ENCODE results near the gene TMEM240. TPM values are rescaled to one million over a fixed set of nuclear protein-coding genes. Genes with fewer than 3 reads are reported as not detected.
A peak's percentile ranks its signal among the peaks of the same experiment; 100 is the strongest.

The TMEM240 gene
- total and polyA plus RNA-seq, 2 of the 8 experiments (the other 6 are each of a cell fraction or from before 2014, with no cell fraction given), result 3.6 to 5.7 TPM

GRCh38 chr1:1537626-1538250 is 2.7 kb downstream of the TMEM240 start:
- Histone ChIP-seq H3K79me1 (ENCODE audit: low read depth, low read length) (peaks cover 7% of the 10 kb centered on the region), H2BK5ac (ENCODE audit: low read depth, low read length) (peak overlapping the region; percentile 58), H2AK5ac (ENCODE audit: low read depth, low read length) (no peak overlapping the region), H3K4me2 (ENCODE audit: insufficient read depth in 1 of 2, low read depth in 2 of 2, low read length in 2 of 2) (no peak overlapping the region; a peak in 1 of 4 replicates), H3K9ac (replicated peaks in 1 of 4; ENCODE audit: extremely low read depth in 1 of 4, low read depth in 3 of 4, low read length in 3 of 4) (no peak overlapping the region), H3K4ac (replicated peaks; ENCODE audit: insufficient read length, low read depth, low read length) (no peak overlapping the region), H3K27ac (ENCODE audit: low read depth, low read length) (no peak overlapping the region), H2BK12ac (ENCODE audit: low read depth, low read length) (no peak overlapping the region), H3K56ac (replicated peaks; ENCODE audit: insufficient read length, low read depth, low read length) (no peak overlapping the region), H2BK15ac (ENCODE audit: low read length) (no peak overlapping the region; the same call in 1 of the 2 replicates), H3K27me3 (replicated peaks in 1 of 4; ENCODE audit: control insufficient read depth in 3 of 4, extremely low read depth in 1 of 4, insufficient read depth in 3 of 4, low read length in 3 of 4) (no peaks in the 10 kb centered on the region), H3K4me3 (ENCODE audit: extremely low read depth in 1 of 4, insufficient read depth in 2 of 4, low read depth in 3 of 4, low read length in 4 of 4) (no peak overlapping the region), H3K18ac (ENCODE audit: extremely low read depth, low read length) (no peak overlapping the region), H4K8ac (ENCODE audit: extremely low read depth, insufficient read depth, low read length) (no peak overlapping the region), H2AFZ (ENCODE audit: low read length) (no peak overlapping the region), H4K20me1 (replicated peaks in 1 of 2; ENCODE audit: control insufficient read depth in 1 of 2, insufficient read depth in 2 of 2, low read length in 2 of 2) (peaks cover 6 to 17% of the 10 kb centered on the region in 2 experiments), H3K9me3 (ENCODE audit: insufficient read depth in 2 of 2, low read depth in 1 of 2, low read length in 1 of 2) (no peaks in the 10 kb centered on the region), H4K5ac (ENCODE audit: insufficient read length, low read depth, low read length) (no peak overlapping the region), H2BK120ac (replicated peaks; ENCODE audit: low read depth, low read length) (no peak overlapping the region), H3K23me2 (ENCODE audit: low read depth, low read length) (peaks cover 10% of the 10 kb centered on the region; the same call in 1 of the 2 replicates), H3K36me3 (ENCODE audit: control insufficient read depth in 2 of 4, insufficient read depth in 4 of 4, low read length in 3 of 4) (peaks cover 2 to 20% (median 8%) of the 10 kb centered on the region in 4 experiments; a peak in 4 of 8 replicates), H3K23ac (ENCODE audit: insufficient read length) (no peak overlapping the region), H4K91ac (replicated peaks; ENCODE audit: insufficient read length, low read length) (no peak overlapping the region), H3K4me1 (replicated peaks in 1 of 4; ENCODE audit: control insufficient read depth in 3 of 4, insufficient read depth in 4 of 4, low read length in 3 of 4) (peaks cover 0 to 9% (median 3%) of the 10 kb centered on the region in 4 experiments; a peak in 3 of 7 replicates), H3K79me2 (ENCODE audit: control insufficient read depth in 1 of 2, insufficient read depth in 2 of 2, low read length in 2 of 2) (peaks cover 0 to 5% of the 10 kb centered on the region in 2 experiments; a peak in 1 of 4 replicates), H2BK20ac (ENCODE audit: low read length) (no peak overlapping the region), H3K14ac (ENCODE audit: insufficient read length) (no peak overlapping the region)
- ChIA-PET CTCF (ENCODE audit: partially characterized antibody) (interaction anchor here (0.7 to 0.9 kb wide), 2 partner anchors 33 to 166 kb away, joined by 3 read pairs; no protein-coding TSS in a partner anchor), POLR2A (ENCODE audit: partially characterized antibody) (interaction anchor here (1.1 to 2.2 kb wide), 8 partner anchors 8 to 152 kb away, joined by 3 to 9 read pairs (median 4); partner anchors contain the start of gene MIB2)
- TF ChIP-seq POU5F1 (IDR thresholded peaks at IDR 0.05; ENCODE audit: low read depth, low read length), result no peak
- no peak for FAIRE-seq
- no peak for DNase-seq (ENCODE audit: low read depth in 1 of 2, low spot score in 2 of 2)
- 95% methylated on average over 32 of the region's 32 CpGs; no CpG with 5 or more reads in 1 of the 2 experiments for WGBS, 2 experiments (ENCODE audit: extremely low coverage in 1 of 2, insufficient coverage in 1 of 2, insufficient read length in 1 of 2, insufficient replicate concordance in 2 of 2, low coverage in 1 of 2, low lambda C conversion rate in 2 of 2, missing lambda C conversion rate in 1 of 2)
